Measurements from ENCODE around the gene GIGYF2. TPM values are rescaled to one million over a fixed set of nuclear protein-coding genes. Genes with fewer than 3 reads are reported as not detected.
A peak's percentile ranks its signal among the peaks of the same experiment; 100 is the strongest.

Gene GIGYF2
- total RNA-seq, 4 donors from 2014 or later, result 66.0 to 106 (median 86.4) TPM

DNA sequence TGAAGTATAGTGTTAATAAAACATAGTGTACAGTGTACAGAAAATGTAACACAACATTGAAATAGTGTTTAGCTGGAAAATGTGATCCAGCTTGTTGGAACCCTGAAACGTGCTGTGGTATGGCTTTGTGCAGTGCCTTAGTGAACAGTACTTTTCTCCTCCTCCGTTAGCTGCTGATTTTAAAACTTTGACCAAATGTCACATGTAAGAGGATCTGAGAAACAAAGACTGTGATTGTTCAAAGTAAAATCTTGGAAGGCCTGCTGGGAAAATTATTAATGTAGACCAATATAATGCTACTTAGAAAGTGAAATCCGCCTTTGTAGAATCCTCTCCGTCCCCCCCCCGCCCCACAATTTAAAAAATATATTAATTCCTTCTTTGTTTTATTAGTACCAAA is 80.1 kb downstream of the GIGYF2 start:
- Histone ChIP-seq H3K9me3 (no peaks in the 10 kb centered on the region), H3K27ac (peak overlapping the region in 2 of 4 donors; percentile 0 to 24), H3K4me1 (peaks cover 0 to 26% (median 2%) of the 10 kb centered on the region in 4 donors), H3K4me3 (no peak overlapping the region), H3K36me3 (no peaks in the 10 kb centered on the region), H3K27me3 (no peaks in the 10 kb centered on the region)
- 43 to 45% methylated on average over 5 of the region's 5 CpGs for WGBS, 2 donors
- DNase-seq (ENCODE audit: low spot score in 2 of 2), result no peak
- TF ChIP-seq POLR2A (IDR thresholded peaks at IDR 0.05) (no peak), EP300 (IDR thresholded peaks at IDR 0.05) (no peak), CTCF (IDR thresholded peaks at IDR 0.05) (no peak)

GRCh38 chr2:232779465-232779864 is 82.3 kb downstream of the GIGYF2 start:
- DNase-seq (ENCODE audit: low spot score in 2 of 2), result no peak
- TF ChIP-seq CTCF (IDR thresholded peaks at IDR 0.05), result no peak
- no peak for TF ChIP-seq POLR2A (IDR thresholded peaks at IDR 0.05)
- no peak for TF ChIP-seq EP300 (IDR thresholded peaks at IDR 0.05)
- Histone ChIP-seq H3K4me3 (no peak overlapping the region), H3K27me3 (no peaks in the 10 kb centered on the region), H3K9me3 (no peaks in the 10 kb centered on the region), H3K4me1 (peaks cover 0 to 26% (median 2%) of the 10 kb centered on the region in 4 donors), H3K27ac (no peak overlapping the region), H3K36me3 (peaks cover 0 to 7% (median 0%) of the 10 kb centered on the region in 3 donors)
- WGBS, 2 donors, result 72 to 75% methylated on average over 3 of the region's 3 CpGs

GRCh38 chr2:232779934-232780333 is 82.8 kb downstream of the GIGYF2 start:
- H3K4me1 ChIP-seq, result peaks cover 0 to 26% (median 2%) of the 10 kb centered on the region in 4 donors
- whole genome bisulfite sequencing, 2 donors, result 23 to 53% methylated on average over 1 of the region's 1 CpG
- no peaks in the 10 kb centered on the region for H3K9me3 ChIP-seq
- TF ChIP-seq POLR2A (IDR thresholded peaks at IDR 0.05) (no peak), CTCF (IDR thresholded peaks at IDR 0.05) (no peak), EP300 (IDR thresholded peaks at IDR 0.05) (no peak)
- H3K4me3 ChIP-seq, result no peak overlapping the region
- no peak for DNase-seq (ENCODE audit: low spot score in 2 of 2)
- H3K27me3 ChIP-seq, result no peaks in the 10 kb centered on the region
- no peak overlapping the region for H3K27ac ChIP-seq
- peaks cover 0 to 7% (median 0%) of the 10 kb centered on the region in 3 donors for H3K36me3 ChIP-seq

GRCh38 chr2:232781765-232782164 is 84.6 kb downstream of the GIGYF2 start:
- Histone ChIP-seq H3K9me3 (no peaks in the 10 kb centered on the region), H3K27me3 (no peaks in the 10 kb centered on the region), H3K27ac (no peak overlapping the region), H3K4me3 (no peak overlapping the region), H3K36me3 (peaks cover 0 to 13% (median 0%) of the 10 kb centered on the region in 3 donors), H3K4me1 (peaks cover 0 to 14% (median 2%) of the 10 kb centered on the region in 4 donors)
- DNase-seq (ENCODE audit: low spot score in 2 of 2), result no peak
- TF ChIP-seq POLR2A (IDR thresholded peaks at IDR 0.05), result no peak
- no peak for TF ChIP-seq CTCF (IDR thresholded peaks at IDR 0.05)
- TF ChIP-seq EP300 (IDR thresholded peaks at IDR 0.05), result no peak

- H3K9me3 ChIP-seq, result no peaks in the 10 kb centered on the region
- H3K36me3 ChIP-seq, result peaks cover 0 to 21% (median 0%) of the 10 kb centered on the region in 3 donors
- H3K4me1 ChIP-seq, result peaks cover 0 to 3% (median 0%) of the 10 kb centered on the region in 4 donors
- no peak for TF ChIP-seq POLR2A (IDR thresholded peaks at IDR 0.05)
- no peak for TF ChIP-seq EP300 (IDR thresholded peaks at IDR 0.05)
- TF ChIP-seq CTCF (IDR thresholded peaks at IDR 0.05), result no peak
- H3K4me3 ChIP-seq, result no peak overlapping the region
- no peak overlapping the region for H3K27ac ChIP-seq
- DNase-seq (ENCODE audit: low spot score in 2 of 2), result no peak
- no peaks in the 10 kb centered on the region for H3K27me3 ChIP-seq
These were observed 86.1 kb downstream of the GIGYF2 start for GRCh38 chr2:232783278-232783677.
